Measurements from ENCODE around the gene DIAPH2.
"Not testable (repeated sequence)": the region's sequence is repeated elsewhere in the genome, so short reads cannot be mapped to it uniquely, and the experiment has no call there.

The DIAPH2 gene

DNA sequence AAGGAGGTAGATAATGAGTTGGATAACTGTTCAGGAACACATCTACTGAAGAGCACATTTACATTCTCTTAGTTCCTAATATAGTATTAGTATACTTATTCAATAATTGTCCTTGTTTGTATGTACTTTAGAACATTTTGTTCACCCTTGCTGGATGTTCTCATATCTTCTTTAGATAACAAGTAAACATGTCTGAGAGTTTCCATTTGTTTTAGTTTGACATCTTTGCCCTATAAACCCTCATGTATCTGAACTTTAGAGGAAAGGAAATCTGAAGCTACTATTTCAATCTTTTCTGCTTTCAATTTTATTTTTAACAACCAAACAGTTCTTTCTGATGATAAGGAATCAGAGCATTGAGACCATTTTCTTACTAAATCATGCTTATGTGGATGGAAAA, 717.7 kb downstream of the DIAPH2 start:
- DNase-seq (ENCODE audit: insufficient read length, low spot score): no peak
- no peak for FAIRE-seq
- TF ChIP-seq SPI1 (IDR thresholded peaks at IDR 0.05; ENCODE audit: low read depth, low read length): no peak
- no peak for TF ChIP-seq TAF1 (IDR thresholded peaks at IDR 0.05; ENCODE audit: low read depth, low read length)
- no peak for TF ChIP-seq PAX5 (IDR thresholded peaks at IDR 0.05; ENCODE audit: insufficient read depth, low read length, severe bottlenecking)
- TF ChIP-seq POU2F2 (IDR thresholded peaks at IDR 0.05; ENCODE audit: low read depth, low read length): no peak
- TF ChIP-seq POLR2AphosphoS5 (IDR thresholded peaks at IDR 0.05; ENCODE audit: low read depth, low read length): no peak

DNA sequence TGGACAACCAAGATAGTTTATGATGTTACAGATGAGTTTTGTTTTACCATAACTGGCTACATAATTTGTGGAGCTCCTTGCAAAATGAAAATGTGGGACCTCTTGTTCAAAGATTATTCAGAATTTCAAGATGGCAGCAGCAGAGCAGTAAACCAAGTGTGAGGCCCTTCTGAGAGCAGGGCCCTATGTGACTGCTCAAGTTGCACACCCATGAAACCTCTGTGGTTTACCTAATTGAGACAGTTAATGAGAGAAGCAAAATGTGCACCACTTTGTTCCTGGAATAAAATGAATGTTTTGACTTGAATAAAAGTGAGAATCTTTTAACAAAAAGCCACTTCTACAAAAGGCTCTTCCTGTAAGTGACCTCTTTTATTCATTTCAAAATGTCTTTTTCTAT, 718.3 kb downstream of the DIAPH2 start:
- no peak for DNase-seq (ENCODE audit: insufficient read length, low spot score)
- peak; percentile 54 for FAIRE-seq
- TF ChIP-seq POLR2AphosphoS5 (IDR thresholded peaks at IDR 0.05; ENCODE audit: low read depth, low read length) (no peak), PAX5 (IDR thresholded peaks at IDR 0.05; ENCODE audit: insufficient read depth, low read length, severe bottlenecking) (no peak), TAF1 (IDR thresholded peaks at IDR 0.05; ENCODE audit: low read depth, low read length) (no peak)

- no peak for TF ChIP-seq TAF1 (IDR thresholded peaks at IDR 0.05; ENCODE audit: low read depth, low read length)
- TF ChIP-seq SPI1 (IDR thresholded peaks at IDR 0.05; ENCODE audit: low read depth, low read length): no peak
- FAIRE-seq: no peak
- DNase-seq (ENCODE audit: insufficient read length, low spot score): no peak
Observed at GRCh38 chrX:97405031-97405660, 720.5 kb downstream of the DIAPH2 start.

- not testable (repeated sequence) for DNase-seq (ENCODE audit: insufficient read length, low spot score); FAIRE-seq
Observed at GRCh38 chrX:97409632-97410415, 725.2 kb downstream of the DIAPH2 start.

- DNase-seq (ENCODE audit: insufficient read length, low spot score) (no peak), FAIRE-seq (no peak)
- TF ChIP-seq POU2F2 (IDR thresholded peaks at IDR 0.05; ENCODE audit: low read depth, low read length) (no peak), PAX5 (IDR thresholded peaks at IDR 0.05; ENCODE audit: insufficient read depth, low read length, severe bottlenecking) (no peak), TAF1 (IDR thresholded peaks at IDR 0.05; ENCODE audit: low read depth, low read length) (no peak), POLR2A (IDR thresholded peaks at IDR 0.05; ENCODE audit: low read depth, low read length) (no peak), SPI1 (IDR thresholded peaks at IDR 0.05; ENCODE audit: low read depth, low read length) (no peak), POLR2AphosphoS5 (IDR thresholded peaks at IDR 0.05; ENCODE audit: low read depth, low read length) (no peak)
Observed at GRCh38 chrX:97416461-97416860, 731.8 kb downstream of the DIAPH2 start.

DNA sequence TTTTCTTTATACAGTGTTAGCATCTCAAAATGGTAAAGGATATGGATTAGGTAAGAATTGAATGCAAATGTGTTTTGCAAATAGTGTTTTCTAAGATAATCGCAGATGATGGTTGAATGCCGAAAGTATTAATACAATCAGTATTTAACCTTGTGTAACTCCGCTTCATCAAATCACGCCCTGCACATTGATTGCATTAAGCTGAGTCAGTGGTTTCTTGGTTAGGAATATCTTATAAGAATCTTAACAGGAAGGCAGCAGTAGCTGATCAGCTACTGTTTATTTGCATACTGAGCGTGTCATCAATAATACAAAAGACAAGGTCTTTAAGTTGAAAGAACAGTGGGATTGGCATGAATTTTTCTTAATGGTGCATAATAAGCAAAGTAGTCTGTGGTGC, 744.5 kb downstream of the DIAPH2 start:
- DNase-seq (ENCODE audit: insufficient read length, low spot score): no peak
- no peak for FAIRE-seq
- TF ChIP-seq SPI1 (IDR thresholded peaks at IDR 0.05; ENCODE audit: low read depth, low read length): no peak

DNA sequence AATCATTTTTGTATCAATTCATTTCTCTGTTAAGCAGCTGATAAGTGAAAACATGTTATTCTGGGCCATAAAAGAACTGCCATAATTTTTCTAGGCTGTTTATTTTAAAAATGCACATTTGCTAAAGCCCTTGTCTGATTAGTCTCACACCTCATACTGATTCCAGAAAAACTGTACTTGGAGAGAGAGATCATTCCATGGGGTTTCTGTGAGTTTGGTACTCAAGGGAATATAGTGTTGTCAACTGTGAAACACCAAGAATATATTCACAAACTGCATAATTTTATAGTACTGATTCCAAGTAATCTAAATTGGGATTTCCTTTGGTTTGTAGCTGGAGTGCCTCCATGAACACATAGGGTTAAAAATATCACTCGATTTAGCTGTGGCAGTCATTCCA, 746.6 kb downstream of the DIAPH2 start:
- DNase-seq (ENCODE audit: insufficient read length, low spot score): no peak
- no peak for FAIRE-seq
- no peak for TF ChIP-seq PAX5 (IDR thresholded peaks at IDR 0.05; ENCODE audit: insufficient read depth, low read length, severe bottlenecking)
- no peak for TF ChIP-seq SPI1 (IDR thresholded peaks at IDR 0.05; ENCODE audit: low read depth, low read length)
- no peak for TF ChIP-seq POU2F2 (IDR thresholded peaks at IDR 0.05; ENCODE audit: low read depth, low read length)

GRCh38 chrX:97446298-97446882, 761.7 kb downstream of the DIAPH2 start:
- FAIRE-seq (no peak), DNase-seq (ENCODE audit: insufficient read length, low spot score) (no peak)
- TF ChIP-seq POLR2AphosphoS5 (IDR thresholded peaks at IDR 0.05; ENCODE audit: low read depth, low read length) (no peak), POLR2A (IDR thresholded peaks at IDR 0.05; ENCODE audit: low read depth, low read length) (no peak), TAF1 (IDR thresholded peaks at IDR 0.05; ENCODE audit: low read depth, low read length) (no peak), SPI1 (IDR thresholded peaks at IDR 0.05; ENCODE audit: low read depth, low read length) (no peak), POU2F2 (IDR thresholded peaks at IDR 0.05; ENCODE audit: low read depth, low read length) (no peak), PAX5 (IDR thresholded peaks at IDR 0.05; ENCODE audit: insufficient read depth, low read length, severe bottlenecking) (no peak)

GRCh38 chrX:97447306-97447705, 762.7 kb downstream of the DIAPH2 start:
- TF ChIP-seq POLR2A (IDR thresholded peaks at IDR 0.05; ENCODE audit: low read depth, low read length) (no peak), PAX5 (IDR thresholded peaks at IDR 0.05; ENCODE audit: insufficient read depth, low read length, severe bottlenecking) (no peak), POLR2AphosphoS5 (IDR thresholded peaks at IDR 0.05; ENCODE audit: low read depth, low read length) (no peak)
- FAIRE-seq: peak; percentile 35
- DNase-seq (ENCODE audit: insufficient read length, low spot score): no peak

DNA sequence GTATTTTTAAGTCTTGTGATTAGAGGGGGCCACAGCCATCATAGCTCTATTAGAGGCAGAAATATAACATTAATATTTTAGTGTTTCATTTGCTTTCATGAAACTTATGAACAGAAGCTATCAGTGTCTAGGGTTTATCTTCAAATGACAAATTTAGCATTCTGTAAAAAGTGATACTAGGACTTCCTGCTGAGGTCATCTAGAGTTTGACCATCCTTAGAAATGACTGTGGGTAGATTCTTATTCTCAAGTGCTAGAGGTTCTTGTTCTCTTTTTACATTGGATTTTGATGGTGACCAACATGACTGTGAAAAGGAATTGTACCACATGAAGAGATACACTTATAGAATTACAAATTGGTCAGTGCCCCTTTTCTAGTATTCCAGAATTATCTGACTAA, 767.6 kb downstream of the DIAPH2 start:
- DNase-seq (ENCODE audit: insufficient read length, low spot score) (no peak), FAIRE-seq (peak; percentile 56)
- no peak for TF ChIP-seq POU2F2 (IDR thresholded peaks at IDR 0.05; ENCODE audit: low read depth, low read length)
- no peak for TF ChIP-seq PAX5 (IDR thresholded peaks at IDR 0.05; ENCODE audit: insufficient read depth, low read length, severe bottlenecking)
- no peak for TF ChIP-seq POLR2AphosphoS5 (IDR thresholded peaks at IDR 0.05; ENCODE audit: low read depth, low read length)
- TF ChIP-seq SPI1 (IDR thresholded peaks at IDR 0.05; ENCODE audit: low read depth, low read length): no peak
- no peak for TF ChIP-seq POLR2A (IDR thresholded peaks at IDR 0.05; ENCODE audit: low read depth, low read length)
- no peak for TF ChIP-seq TAF1 (IDR thresholded peaks at IDR 0.05; ENCODE audit: low read depth, low read length)

GRCh38 chrX:97461763-97462162, 777.1 kb downstream of the DIAPH2 start:
- DNase-seq (ENCODE audit: insufficient read length, low spot score): no peak
- TF ChIP-seq PAX5 (IDR thresholded peaks at IDR 0.05; ENCODE audit: insufficient read depth, low read length, severe bottlenecking) (no peak), SPI1 (IDR thresholded peaks at IDR 0.05; ENCODE audit: low read depth, low read length) (no peak), POU2F2 (IDR thresholded peaks at IDR 0.05; ENCODE audit: low read depth, low read length) (no peak), POLR2AphosphoS5 (IDR thresholded peaks at IDR 0.05; ENCODE audit: low read depth, low read length) (no peak), POLR2A (IDR thresholded peaks at IDR 0.05; ENCODE audit: low read depth, low read length) (no peak), TAF1 (IDR thresholded peaks at IDR 0.05; ENCODE audit: low read depth, low read length) (no peak)
- no peak for FAIRE-seq

Data from GM12891 (cell line).